Measurements from ENCODE around the gene GAB4. TPM values are rescaled to one million over a fixed set of nuclear protein-coding genes. Genes with fewer than 3 reads are reported as not detected.

The GAB4 gene
- total and polyA plus RNA-seq, 4 donors, result not detected

DNA sequence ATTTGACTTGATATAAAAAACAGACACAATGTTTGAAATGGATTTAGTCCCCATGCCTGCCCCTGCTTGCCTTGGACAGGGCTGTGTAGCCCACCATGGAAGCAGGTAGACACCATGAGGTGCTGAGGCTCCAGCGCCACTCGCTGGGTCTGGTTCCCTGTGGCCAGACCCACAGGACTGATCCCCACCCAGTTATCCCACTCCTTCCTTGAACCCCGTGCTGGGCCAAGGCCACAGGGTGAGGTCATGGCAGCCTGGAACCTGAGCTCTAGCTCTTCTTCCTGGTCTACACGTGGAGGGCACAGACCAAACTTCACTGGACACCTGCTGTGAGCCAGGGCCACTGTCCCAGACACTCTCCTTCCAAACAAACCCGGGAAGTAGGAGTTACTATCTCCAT lies 42.5 kb downstream of the GAB4 start:
- no peak for TF ChIP-seq RAD21 (IDR thresholded peaks at IDR 0.05)
- TF ChIP-seq ZBTB33 (IDR thresholded peaks at IDR 0.05), result no peak
- H3K9me3 ChIP-seq (ENCODE audit: control insufficient read depth in 4 of 4, low read length in 3 of 4), result no peaks in the 10 kb centered on the region
- H3K27ac ChIP-seq (ENCODE audit: low read depth in 1 of 2, low read length in 2 of 2), result no peak overlapping the region
- 68% methylated on average over 5 of the region's 5 CpGs for WGBS
- no peaks in the 10 kb centered on the region for H3K4me1 ChIP-seq (ENCODE audit: control insufficient read depth in 4 of 4, insufficient read depth in 4 of 4, low read length in 3 of 4)
- H3K4me3 ChIP-seq (ENCODE audit: low read depth in 1 of 3, low read length in 3 of 3), result no peak overlapping the region
- H3K36me3 ChIP-seq (ENCODE audit: control insufficient read depth in 4 of 4, insufficient read depth in 3 of 4, low read depth in 1 of 4, low read length in 3 of 4), result no peaks in the 10 kb centered on the region
- no peak overlapping the region for H3K9ac ChIP-seq (ENCODE audit: low read depth in 1 of 2, low read length in 2 of 2)
- peaks cover 0 to 5% (median 0%) of the 10 kb centered on the region in 4 donors for H3K27me3 ChIP-seq (ENCODE audit: control insufficient read depth in 4 of 4, insufficient read depth in 4 of 4, low read length in 3 of 4)
- DNase-seq (ENCODE audit: low spot score), result no peak

DNA sequence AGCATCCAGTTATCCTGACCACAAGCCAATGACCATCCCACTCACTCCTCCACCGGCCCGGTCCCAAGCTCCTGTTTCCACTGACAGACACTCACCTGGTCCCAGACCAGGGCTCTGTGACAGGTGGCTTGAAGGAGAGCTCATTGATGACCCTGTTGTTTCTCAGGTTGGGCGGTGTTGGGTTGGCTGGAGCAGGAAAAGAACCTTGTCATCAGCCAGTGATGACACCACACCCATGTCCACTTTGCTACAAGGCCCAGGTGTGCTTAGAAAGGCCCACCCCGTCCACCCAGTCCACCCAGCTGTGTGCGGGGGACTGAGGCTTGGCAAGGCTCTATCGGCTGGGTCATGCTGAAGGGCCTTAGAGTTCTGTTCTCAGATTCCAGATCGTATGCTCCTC lies 42.9 kb downstream of the GAB4 start:
- Histone ChIP-seq H3K4me1 (ENCODE audit: control insufficient read depth in 4 of 4, insufficient read depth in 4 of 4, low read length in 3 of 4) (no peaks in the 10 kb centered on the region), H3K9ac (ENCODE audit: low read depth in 1 of 2, low read length in 2 of 2) (no peak overlapping the region), H3K9me3 (ENCODE audit: control insufficient read depth in 4 of 4, low read length in 3 of 4) (no peaks in the 10 kb centered on the region), H3K36me3 (ENCODE audit: control insufficient read depth in 4 of 4, insufficient read depth in 3 of 4, low read depth in 1 of 4, low read length in 3 of 4) (no peaks in the 10 kb centered on the region), H3K4me3 (ENCODE audit: low read depth in 1 of 3, low read length in 3 of 3) (no peak overlapping the region), H3K27ac (ENCODE audit: low read depth in 1 of 2, low read length in 2 of 2) (no peak overlapping the region), H3K27me3 (ENCODE audit: control insufficient read depth in 4 of 4, insufficient read depth in 4 of 4, low read length in 3 of 4) (peaks cover 0 to 5% (median 0%) of the 10 kb centered on the region in 4 donors)
- no peak for DNase-seq (ENCODE audit: low spot score)
- 75% methylated on average over 7 of the region's 7 CpGs for WGBS
- TF ChIP-seq JUND (IDR thresholded peaks at IDR 0.05), result no peak
- no peak for TF ChIP-seq YY1 (IDR thresholded peaks at IDR 0.05)
- TF ChIP-seq ATF3 (IDR thresholded peaks at IDR 0.05), result no peak
- TF ChIP-seq, protein P1, sequence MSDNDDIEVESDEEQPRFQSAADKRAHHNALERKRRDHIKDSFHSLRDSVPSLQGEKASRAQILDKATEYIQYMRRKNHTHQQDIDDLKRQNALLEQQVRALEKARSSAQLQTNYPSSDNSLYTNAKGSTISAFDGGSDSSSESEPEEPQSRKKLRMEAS (IDR thresholded peaks at IDR 0.05), result no peak
- TF ChIP-seq HNF4A (conservative IDR thresholded peaks at IDR 0.05), result no peak

DNA sequence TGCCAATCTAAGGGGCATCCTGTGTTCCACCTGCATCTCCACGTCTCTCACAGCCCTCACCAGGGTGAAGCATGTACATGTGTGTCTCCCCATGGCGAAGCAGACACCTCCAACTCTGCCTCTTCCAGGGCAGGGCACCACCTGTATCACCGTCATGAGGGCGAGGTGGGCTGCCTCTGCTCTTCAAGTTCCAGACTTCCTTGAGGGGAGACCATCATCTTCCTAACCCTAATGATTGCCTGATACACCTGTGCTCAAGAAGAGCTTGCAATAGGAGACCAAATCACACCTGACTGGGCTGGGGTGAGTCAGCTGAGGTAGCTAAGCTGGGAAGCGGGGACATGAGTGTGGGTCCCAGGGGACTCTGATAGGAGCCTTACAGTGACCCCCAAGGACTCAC lies 43.7 kb downstream of the GAB4 start:
- Histone ChIP-seq H3K27me3 (ENCODE audit: control insufficient read depth in 4 of 4, insufficient read depth in 4 of 4, low read length in 3 of 4) (peaks cover 0 to 5% (median 0%) of the 10 kb centered on the region in 4 donors), H3K4me1 (ENCODE audit: control insufficient read depth in 4 of 4, insufficient read depth in 4 of 4, low read length in 3 of 4) (no peaks in the 10 kb centered on the region), H3K9me3 (ENCODE audit: control insufficient read depth in 4 of 4, low read length in 3 of 4) (no peaks in the 10 kb centered on the region), H3K27ac (ENCODE audit: low read depth in 1 of 2, low read length in 2 of 2) (no peak overlapping the region), H3K4me3 (ENCODE audit: low read depth in 1 of 3, low read length in 3 of 3) (no peak overlapping the region), H3K36me3 (ENCODE audit: control insufficient read depth in 4 of 4, insufficient read depth in 3 of 4, low read depth in 1 of 4, low read length in 3 of 4) (no peaks in the 10 kb centered on the region), H3K9ac (ENCODE audit: low read depth in 1 of 2, low read length in 2 of 2) (no peak overlapping the region)
- TF ChIP-seq FOXA1 (IDR thresholded peaks at IDR 0.05) (no peak), FOXA2 (IDR thresholded peaks at IDR 0.05) (no peak), CTCF (IDR thresholded peaks at IDR 0.05; ENCODE audit: low read depth, low read length, missing input control) (no peak), YY1 (IDR thresholded peaks at IDR 0.05) (no peak), HNF4G (IDR thresholded peaks at IDR 0.05) (no peak), EGR1 (IDR thresholded peaks at IDR 0.05; ENCODE audit: low read depth in 2 of 2) (no peak), ATF3 (IDR thresholded peaks at IDR 0.05) (no peak), NR2F2 (IDR thresholded peaks at IDR 0.05) (no peak), TAF1 (conservative IDR thresholded peaks at IDR 0.05) (no peak), RXRA (IDR thresholded peaks at IDR 0.05) (no peak), HNF4A (conservative IDR thresholded peaks at IDR 0.05) (no peak), ZBTB33 (IDR thresholded peaks at IDR 0.05) (no peak), JUND (IDR thresholded peaks at IDR 0.05) (no peak), SP1 (IDR thresholded peaks at IDR 0.05) (no peak), GABPA (IDR thresholded peaks at IDR 0.05 in 1 of 2, conservative IDR thresholded peaks at IDR 0.05 in 1 of 2) (no peak), RAD21 (IDR thresholded peaks at IDR 0.05) (no peak)
- TF ChIP-seq, protein P2, sequence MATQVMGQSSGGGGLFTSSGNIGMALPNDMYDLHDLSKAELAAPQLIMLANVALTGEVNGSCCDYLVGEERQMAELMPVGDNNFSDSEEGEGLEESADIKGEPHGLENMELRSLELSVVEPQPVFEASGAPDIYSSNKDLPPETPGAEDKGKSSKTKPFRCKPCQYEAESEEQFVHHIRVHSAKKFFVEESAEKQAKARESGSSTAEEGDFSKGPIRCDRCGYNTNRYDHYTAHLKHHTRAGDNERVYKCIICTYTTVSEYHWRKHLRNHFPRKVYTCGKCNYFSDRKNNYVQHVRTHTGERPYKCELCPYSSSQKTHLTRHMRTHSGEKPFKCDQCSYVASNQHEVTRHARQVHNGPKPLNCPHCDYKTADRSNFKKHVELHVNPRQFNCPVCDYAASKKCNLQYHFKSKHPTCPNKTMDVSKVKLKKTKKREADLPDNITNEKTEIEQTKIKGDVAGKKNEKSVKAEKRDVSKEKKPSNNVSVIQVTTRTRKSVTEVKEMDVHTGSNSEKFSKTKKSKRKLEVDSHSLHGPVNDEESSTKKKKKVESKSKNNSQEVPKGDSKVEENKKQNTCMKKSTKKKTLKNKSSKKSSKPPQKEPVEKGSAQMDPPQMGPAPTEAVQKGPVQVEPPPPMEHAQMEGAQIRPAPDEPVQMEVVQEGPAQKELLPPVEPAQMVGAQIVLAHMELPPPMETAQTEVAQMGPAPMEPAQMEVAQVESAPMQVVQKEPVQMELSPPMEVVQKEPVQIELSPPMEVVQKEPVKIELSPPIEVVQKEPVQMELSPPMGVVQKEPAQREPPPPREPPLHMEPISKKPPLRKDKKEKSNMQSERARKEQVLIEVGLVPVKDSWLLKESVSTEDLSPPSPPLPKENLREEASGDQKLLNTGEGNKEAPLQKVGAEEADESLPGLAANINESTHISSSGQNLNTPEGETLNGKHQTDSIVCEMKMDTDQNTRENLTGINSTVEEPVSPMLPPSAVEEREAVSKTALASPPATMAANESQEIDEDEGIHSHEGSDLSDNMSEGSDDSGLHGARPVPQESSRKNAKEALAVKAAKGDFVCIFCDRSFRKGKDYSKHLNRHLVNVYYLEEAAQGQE (IDR thresholded peaks at IDR 0.05), result no peak
- TF ChIP-seq, protein P1 (IDR thresholded peaks at IDR 0.05), result no peak
- WGBS, result 70% methylated on average over 5 of the region's 5 CpGs
- no peak for DNase-seq (ENCODE audit: low spot score)

Measured in liver (tissue), 9 donors.